ENCODE results near the gene DNAAF1. TPM values are rescaled to one million over a fixed set of nuclear protein-coding genes. Genes with fewer than 3 reads are reported as not detected.

Gene DNAAF1
- total and polyA plus RNA-seq, 2 of the 4 experiments (the other 2 are of a cell fraction) = 0.05 TPM; not detected in 1

DNA sequence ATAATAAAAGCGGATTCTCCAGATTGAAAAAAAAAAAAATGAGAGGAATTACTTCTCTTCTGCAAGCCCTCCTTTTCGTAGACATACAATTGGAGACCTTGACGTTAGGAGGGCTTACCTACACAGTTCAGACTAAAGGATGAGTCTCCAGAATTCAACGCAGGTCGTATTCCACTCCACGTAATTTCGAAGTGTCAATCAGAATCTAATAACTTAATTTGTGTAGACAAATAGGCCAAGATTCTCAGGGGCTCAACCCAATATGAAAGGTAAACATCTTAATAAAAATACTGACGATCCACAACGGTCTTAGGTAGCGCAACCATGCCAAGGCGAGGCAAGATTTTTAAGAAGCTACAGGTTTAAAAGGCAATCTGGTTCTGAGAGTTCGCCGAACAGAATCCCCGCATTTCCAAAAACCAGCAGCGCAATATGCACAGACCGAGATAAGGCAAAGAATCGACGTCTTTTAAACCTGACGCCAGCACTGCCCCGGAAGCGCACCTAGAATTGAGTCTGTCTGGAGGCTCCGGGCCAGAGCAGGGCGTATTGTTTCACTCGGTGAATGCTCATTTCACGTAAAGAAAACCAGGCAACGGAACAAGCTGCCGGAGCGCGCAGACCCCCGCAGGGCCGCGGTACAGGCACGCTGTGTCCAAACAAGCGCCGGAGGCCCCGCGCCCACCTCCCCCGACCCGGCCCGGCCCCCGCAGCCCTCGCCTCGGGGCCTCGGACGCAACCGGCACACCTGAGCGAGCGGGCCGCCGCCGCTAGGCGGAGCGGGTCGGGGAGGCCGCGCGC, 29.0 kb upstream of the DNAAF1 start:
- POLR2A ChIA-PET (ENCODE audit: unreplicated experiment) = interaction anchor here (0.6 to 0.8 kb wide), 3 partner anchors 29 to 120 kb away, joined by 3 to 6 read pairs (median 4); partner anchors contain the start of genes DNAAF1 and HSDL1
- Histone ChIP-seq H4K20me1 (ENCODE audit: insufficient read depth, low read length) (peaks cover under 1% of the 10 kb centered on the region; the same call in 1 of the 2 replicates), H3K18ac (ENCODE audit: low read depth, low read length) (peak overlapping the region; percentile 36; the same call in 1 of the 2 replicates), H3K4ac (ENCODE audit: low read depth, low read length) (peak overlapping the region; percentile 16), H2AK5ac (ENCODE audit: low read depth, low read length) (no peak overlapping the region), H4K91ac (ENCODE audit: insufficient read depth, low read depth, low read length) (no peak overlapping the region), H2AK9ac (replicated peaks; ENCODE audit: low read depth, low read length, poor library complexity) (peak overlapping the region; percentile 13), H2AFZ (replicated peaks; ENCODE audit: low read length, poor library complexity) (peak overlapping the region; percentile 98), H3K56ac (ENCODE audit: extremely low read depth, insufficient read depth, low read length) (peak overlapping the region; percentile 33), H3K4me2 (ENCODE audit: low read depth, low read length) (peak overlapping the region; percentile 71), H2BK5ac (ENCODE audit: low read depth, low read length, poor library complexity, severe bottlenecking) (peak overlapping the region; percentile 59), H4K8ac (ENCODE audit: low read depth in 2 of 2, low read length in 2 of 2) (peak overlapping the region; percentile 25 to 55; a peak in 3 of 4 replicates), H2BK15ac (ENCODE audit: low read depth, low read length) (no peak overlapping the region), H3K79me1 (ENCODE audit: low read depth in 1 of 2, low read length in 2 of 2) (peaks cover 11 to 34% of the 10 kb centered on the region in 2 experiments), H3K4me1 (ENCODE audit: control insufficient read depth, insufficient read depth, low read length) (no peaks in the 10 kb centered on the region), H2BK120ac (ENCODE audit: low read depth, low read length) (no peak overlapping the region), H3K9me3 (ENCODE audit: control insufficient read depth, insufficient read depth, low read length) (no peaks in the 10 kb centered on the region), H3K27me3 (ENCODE audit: control insufficient read depth, insufficient read depth, low read length) (no peaks in the 10 kb centered on the region), H3K9me1 (ENCODE audit: insufficient read depth, low read length) (no peaks in the 10 kb centered on the region; the same call in 1 of the 2 replicates), H2BK20ac (ENCODE audit: low read depth, low read length) (no peak overlapping the region), H3K23ac (ENCODE audit: low read depth, low read length) (peak overlapping the region; percentile 3), H3K4me3 (ENCODE audit: insufficient read depth, low read depth, low read length) (peak overlapping the region; percentile 85), H3K9ac (ENCODE audit: low read depth, low read length) (peak overlapping the region; percentile 87), H3K14ac (replicated peaks; ENCODE audit: low read depth, low read length) (peak overlapping the region; percentile 34; the same call in 1 of the 2 replicates), H3K36me3 (ENCODE audit: control insufficient read depth, insufficient read depth, low read length) (no peaks in the 10 kb centered on the region), H3K27ac (ENCODE audit: insufficient read depth, low read length) (peak overlapping the region; percentile 89), H4K5ac (ENCODE audit: low read depth, low read length) (peak overlapping the region; percentile 70)
- peak; percentile 39 for DNase-seq
- intact Hi-C loops (cut with micrococcal nuclease) (loop anchor here (5.0 to 10.0 kb wide), 2 partner anchors 61 to 369 kb away; no protein-coding TSS in a partner anchor), dilution Hi-C loops (cut with HindIII; ENCODE audit: low sequenced_read_pairs, unreplicated experiment) (no loop called here), in situ Hi-C loops (cut with MboI; ENCODE audit: low sequenced_read_pairs) (no loop called here)
- TF ChIP-seq POLR2A (IDR thresholded peaks at IDR 0.05; ENCODE audit: low read depth, low read length) (no peak), ELK1 (IDR thresholded peaks at IDR 0.05; ENCODE audit: borderline replicate concordance, low read depth, low read length) (no peak), CHD1 (IDR thresholded peaks at IDR 0.05; ENCODE audit: low read depth, low read length) (no peak), MAFK (IDR thresholded peaks at IDR 0.05; ENCODE audit: low read depth, low read length) (no peak), NFE2L2 (IDR thresholded peaks at IDR 0.05; ENCODE audit: low read depth, low read length) (no peak), RCOR1 (IDR thresholded peaks at IDR 0.05; ENCODE audit: insufficient replicate concordance, low read length) (no peak), MAZ (IDR thresholded peaks at IDR 0.05; ENCODE audit: borderline replicate concordance, low read depth, low read length) (no peak), RAD21 (IDR thresholded peaks at IDR 0.05; ENCODE audit: low read length) (0 out of 2 replicates have a peak, but pooled peaks have one; percentile 7), CEBPB (IDR thresholded peaks at IDR 0.05; ENCODE audit: low read depth, low read length) (no peak), RFX5 (IDR thresholded peaks at IDR 0.05; ENCODE audit: low read depth, low read length) (no peak), FOS (IDR thresholded peaks at IDR 0.05; ENCODE audit: low read depth, low read length) (no peak), SMC3 (IDR thresholded peaks at IDR 0.05; ENCODE audit: low read depth, low read length) (0 out of 2 replicates have a peak, but pooled peaks have one; percentile 10)
- TF ChIP-seq, protein P1, sequence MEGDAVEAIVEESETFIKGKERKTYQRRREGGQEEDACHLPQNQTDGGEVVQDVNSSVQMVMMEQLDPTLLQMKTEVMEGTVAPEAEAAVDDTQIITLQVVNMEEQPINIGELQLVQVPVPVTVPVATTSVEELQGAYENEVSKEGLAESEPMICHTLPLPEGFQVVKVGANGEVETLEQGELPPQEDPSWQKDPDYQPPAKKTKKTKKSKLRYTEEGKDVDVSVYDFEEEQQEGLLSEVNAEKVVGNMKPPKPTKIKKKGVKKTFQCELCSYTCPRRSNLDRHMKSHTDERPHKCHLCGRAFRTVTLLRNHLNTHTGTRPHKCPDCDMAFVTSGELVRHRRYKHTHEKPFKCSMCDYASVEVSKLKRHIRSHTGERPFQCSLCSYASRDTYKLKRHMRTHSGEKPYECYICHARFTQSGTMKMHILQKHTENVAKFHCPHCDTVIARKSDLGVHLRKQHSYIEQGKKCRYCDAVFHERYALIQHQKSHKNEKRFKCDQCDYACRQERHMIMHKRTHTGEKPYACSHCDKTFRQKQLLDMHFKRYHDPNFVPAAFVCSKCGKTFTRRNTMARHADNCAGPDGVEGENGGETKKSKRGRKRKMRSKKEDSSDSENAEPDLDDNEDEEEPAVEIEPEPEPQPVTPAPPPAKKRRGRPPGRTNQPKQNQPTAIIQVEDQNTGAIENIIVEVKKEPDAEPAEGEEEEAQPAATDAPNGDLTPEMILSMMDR (conservative IDR thresholded peaks at IDR 0.05; ENCODE audit: low read depth, low read length) = peak; percentile 37
- 1% methylated on average over 23 of the region's 57 CpGs; no CpG with 5 or more reads in 1 of the 2 experiments for WGBS, 2 experiments (ENCODE audit: extremely low coverage in 2 of 2, insufficient read length in 1 of 2)
- BruUV-seq (replicated peaks) = no TSS peak
- peak; percentile 22 for ATAC-seq (ENCODE audit: low read depth)
- CTCF ChIA-PET = interaction anchor here (0.8 to 1.6 kb wide), 3 partner anchors 31 to 71 kb away, joined by 3 to 4 read pairs (median 4); partner anchors contain the start of gene TAF1C
